HEK293 (cell line): ENCODE data around the gene BRCA2.

Experiments
- CTCF ChIA-PET: fragments of 350-600 bp; formaldehyde crosslinking; extraction: SDS; loops from one replicate; lab custom pipeline; 2021; ENCODE audit warnings: antibody characterized with exemption; lab: Yijun Ruan, JAX
- POLR2A ChIA-PET: fragments of 300-600 bp; formaldehyde crosslinking; extraction: SDS; loops from one replicate; lab custom pipeline; 2020; ENCODE audit warnings: antibody characterized with exemption, inconsistent platforms; lab: Yijun Ruan, JAX
- H3K27ac ChIP-seq: fragments of 200-500 bp; sonication (Bioruptor generic); 2 replicates; pipeline ENCODE4 v1.5.1; 2014; ENCODE audit warnings: low read depth, low read length, control low read depth, inconsistent platforms; ENCODE audit errors: extremely low read depth
- H3K36me3 ChIP-seq, 2 experiments: fragments of 200-500 bp in 1 of 2; sonication (Bioruptor generic) in 1 of 2; 1 replicate in 1 of 2; 2 replicates in 1 of 2; pipeline ENCODE4 v1.5.1; 2014 to 2017; ENCODE audit warnings: inconsistent platforms in 2 of 2, low read length in 2 of 2; ENCODE audit not compliant: control insufficient read depth in 2 of 2, insufficient read depth in 1 of 2
- H3K4me1 ChIP-seq: fragments of 200-500 bp; sonication (Bioruptor generic); 2 replicates; pipeline ENCODE4 v1.5.1; 2014; ENCODE audit warnings: mild to moderate bottlenecking, low read length, inconsistent platforms; ENCODE audit not compliant: control insufficient read depth, insufficient read depth
- H3K4me3 ChIP-seq: 2 replicates; pipeline ENCODE4 v1.5.1; 2011; ENCODE audit warnings: low read depth, mild to moderate bottlenecking, control low read depth, low read length, moderate library complexity
- H3K9me3 ChIP-seq: fragments of 200-500 bp; sonication (Bioruptor generic); 2 replicates; pipeline ENCODE4 v1.5.1; 2014; ENCODE audit warnings: low read depth, low read length, inconsistent platforms; ENCODE audit not compliant: control insufficient read depth, insufficient read depth
- BCL11B ChIP-seq: fragments of 450-650 bp; formaldehyde crosslinking; IDR thresholded peaks from 2 replicates; pipeline ENCODE4 v1.5.1; 2016; ENCODE audit warnings: low read depth, missing biosample characterization, missing genetic modification characterization
- GFI1B ChIP-seq: fragments of 450-650 bp; formaldehyde crosslinking; IDR thresholded peaks from 2 replicates; pipeline ENCODE4 v1.5.1; 2016; ENCODE audit warnings: missing biosample characterization, missing genetic modification characterization
- KLF16 ChIP-seq: fragments of 450-650 bp; formaldehyde crosslinking; IDR thresholded peaks from 2 replicates; pipeline ENCODE4 v1.5.1; 2017; ENCODE audit warnings: missing biosample characterization, missing genetic modification characterization
- PRDM1 ChIP-seq: fragments of 450-650 bp; formaldehyde crosslinking; IDR thresholded peaks from 2 replicates; pipeline ENCODE4; 2016; ENCODE audit warnings: missing biosample characterization, missing genetic modification characterization
- REPIN1 ChIP-seq: fragments of 450-650 bp; formaldehyde crosslinking; IDR thresholded peaks from 2 replicates; pipeline ENCODE4 v1.5.1; 2017; ENCODE audit warnings: missing biosample characterization, missing genetic modification characterization, low read depth
- SALL2 ChIP-seq: fragments of 450-650 bp; formaldehyde crosslinking; IDR thresholded peaks from 2 replicates; pipeline ENCODE4 v1.5.0; 2017; ENCODE audit warnings: missing biosample characterization, mild to moderate bottlenecking, missing genetic modification characterization, borderline replicate concordance
- ZBTB21 ChIP-seq: fragments of 450-650 bp; formaldehyde crosslinking; IDR thresholded peaks from 2 replicates; pipeline ENCODE4 v1.5.1; 2017; ENCODE audit warnings: missing biosample characterization, missing genetic modification characterization
- ZBTB7A ChIP-seq: fragments of 450-650 bp; formaldehyde crosslinking; IDR thresholded peaks from 2 replicates; pipeline ENCODE4 v1.5.1; 2016; ENCODE audit warnings: low read depth, missing biosample characterization, missing genetic modification characterization
- ZFP37 ChIP-seq: fragments of 450-650 bp; formaldehyde crosslinking; IDR thresholded peaks from 2 replicates; pipeline ENCODE4 v1.5.1; 2016; ENCODE audit warnings: missing biosample characterization, missing genetic modification characterization
- ZNF121 ChIP-seq: fragments of 450-650 bp; formaldehyde crosslinking; IDR thresholded peaks from 2 replicates; pipeline ENCODE4 v1.5.1; 2016; ENCODE audit warnings: missing biosample characterization, missing genetic modification characterization
- ZNF132 ChIP-seq: fragments of 450-650 bp; formaldehyde crosslinking; IDR thresholded peaks from 2 replicates; pipeline ENCODE4 v1.5.1; 2017; ENCODE audit warnings: missing biosample characterization, missing genetic modification characterization, borderline replicate concordance
- ZNF2 ChIP-seq: fragments of 450-650 bp; formaldehyde crosslinking; IDR thresholded peaks from 2 replicates; pipeline ENCODE4 v1.5.1; 2016; ENCODE audit warnings: missing biosample characterization, missing genetic modification characterization
- ZNF223 ChIP-seq: fragments of 450-650 bp; formaldehyde crosslinking; IDR thresholded peaks from 2 replicates; pipeline ENCODE4 v1.5.1; 2016; ENCODE audit warnings: missing biosample characterization, missing genetic modification characterization
- ZNF239 ChIP-seq: fragments of 450-650 bp; formaldehyde crosslinking; IDR thresholded peaks from 2 replicates; pipeline ENCODE4 v1.5.1; 2016; ENCODE audit warnings: missing biosample characterization, missing genetic modification characterization
- ZNF548 ChIP-seq: fragments of 450-650 bp; formaldehyde crosslinking; IDR thresholded peaks from 2 replicates; pipeline ENCODE4 v1.5.1; 2016; ENCODE audit warnings: missing biosample characterization, missing genetic modification characterization
- ZNF555 ChIP-seq: fragments of 450-650 bp; formaldehyde crosslinking; conservative IDR thresholded peaks from 2 replicates; pipeline ENCODE4 v1.5.1; 2017; ENCODE audit warnings: missing biosample characterization, mild to moderate bottlenecking, missing genetic modification characterization, inconsistent platforms
- ZNF621 ChIP-seq: fragments of 450-650 bp; formaldehyde crosslinking; IDR thresholded peaks from 2 replicates; pipeline ENCODE4 v1.5.1; 2017; ENCODE audit warnings: missing biosample characterization, missing genetic modification characterization
- ZNF654 ChIP-seq: fragments of 450-650 bp; formaldehyde crosslinking; IDR thresholded peaks from 2 replicates; pipeline ENCODE4 v1.5.1; 2016; ENCODE audit warnings: low read depth, missing biosample characterization, missing genetic modification characterization
- ZNF747 ChIP-seq: fragments of 450-650 bp; formaldehyde crosslinking; IDR thresholded peaks from 2 replicates; pipeline ENCODE4 v1.5.1; 2016; ENCODE audit warnings: missing biosample characterization, missing genetic modification characterization
- TF ChIP-seq, protein P1 (sequence below): fragments of 450-650 bp; formaldehyde crosslinking; IDR thresholded peaks from 2 replicates; pipeline ENCODE4 v1.5.1; 2016; ENCODE audit warnings: missing biosample characterization, missing genetic modification characterization, low read depth
- TF ChIP-seq, protein P2 (sequence below): fragments of 450-650 bp; formaldehyde crosslinking; IDR thresholded peaks from 2 replicates; pipeline ENCODE4 v1.5.1; 2017; ENCODE audit warnings: missing biosample characterization, mild to moderate bottlenecking, missing genetic modification characterization, moderate library complexity
- TF ChIP-seq, protein P3 (sequence below): fragments of 450-650 bp; formaldehyde crosslinking; IDR thresholded peaks from 2 replicates; pipeline ENCODE4 v1.5.1; 2016; ENCODE audit warnings: missing biosample characterization, missing genetic modification characterization
- TF ChIP-seq, protein P4 (sequence below): fragments of 450-650 bp; formaldehyde crosslinking; IDR thresholded peaks from 2 replicates; pipeline ENCODE4 v1.5.1; 2016; ENCODE audit warnings: missing biosample characterization, missing genetic modification characterization, borderline replicate concordance

BRCA2 gene

DNA sequence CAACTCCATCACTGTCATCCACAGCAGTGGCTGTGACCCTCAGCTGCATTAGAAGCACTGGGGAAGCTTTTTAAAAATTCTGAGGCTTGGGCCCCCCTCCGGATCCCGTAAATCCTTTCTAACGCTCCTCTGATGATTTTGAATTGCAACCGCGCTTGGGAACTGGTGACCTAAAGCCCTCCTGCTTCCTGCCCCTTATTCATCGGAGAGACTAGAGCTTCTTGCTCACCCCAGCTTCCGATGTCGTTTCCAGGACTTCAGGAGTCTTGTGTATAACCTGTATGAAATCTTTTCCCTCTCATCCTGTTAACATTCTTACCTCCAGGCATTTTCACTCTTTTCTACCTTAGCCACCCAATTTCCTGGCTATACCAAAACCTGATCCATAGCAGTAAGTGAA is 14.9 kb upstream of the BRCA2 start:
- Histone ChIP-seq H3K27ac (no peak overlapping the region), H3K4me1 (no peaks in the 10 kb centered on the region), H3K36me3 (no peaks in the 10 kb centered on the region), H3K9me3 (no peaks in the 10 kb centered on the region), H3K4me3 (no peak overlapping the region)
- ChIA-PET POLR2A (no interaction called here), CTCF (interaction anchor here (0.6 to 1.9 kb wide), 2 partner anchors 9 to 52 kb away, joined by 3 to 5 read pairs; no protein-coding TSS in a partner anchor)
- no peak for TF ChIP-seq ZNF654 (tag by site-specific recombination)

DNA sequence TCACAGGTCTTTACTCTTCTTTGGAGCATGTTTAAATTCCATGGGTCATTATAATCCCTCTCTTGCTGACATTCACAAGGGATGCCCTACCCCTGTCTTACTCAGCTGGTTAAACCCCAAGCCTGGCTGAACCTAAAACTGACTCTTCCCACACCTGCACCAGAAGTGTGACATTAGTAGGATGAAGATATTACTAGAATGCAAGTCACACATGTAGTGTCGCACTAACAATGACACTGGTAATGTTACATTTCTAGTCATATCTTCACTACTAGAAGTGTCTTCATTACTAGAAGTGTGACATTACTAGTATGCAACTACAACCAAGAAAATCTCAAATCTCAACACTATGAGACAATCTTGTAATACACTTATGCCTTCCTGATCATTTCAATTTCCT is 14.4 kb upstream of the BRCA2 start:
- TF ChIP-seq REPIN1 (tag by site-specific recombination), result no peak
- TF ChIP-seq ZBTB7A, result no peak
- no peak for TF ChIP-seq ZFP37 (tag by site-specific recombination)
- no peak for TF ChIP-seq ZNF555
- no peak for TF ChIP-seq KLF16 (tag by site-specific recombination)
- TF ChIP-seq, protein P1, sequence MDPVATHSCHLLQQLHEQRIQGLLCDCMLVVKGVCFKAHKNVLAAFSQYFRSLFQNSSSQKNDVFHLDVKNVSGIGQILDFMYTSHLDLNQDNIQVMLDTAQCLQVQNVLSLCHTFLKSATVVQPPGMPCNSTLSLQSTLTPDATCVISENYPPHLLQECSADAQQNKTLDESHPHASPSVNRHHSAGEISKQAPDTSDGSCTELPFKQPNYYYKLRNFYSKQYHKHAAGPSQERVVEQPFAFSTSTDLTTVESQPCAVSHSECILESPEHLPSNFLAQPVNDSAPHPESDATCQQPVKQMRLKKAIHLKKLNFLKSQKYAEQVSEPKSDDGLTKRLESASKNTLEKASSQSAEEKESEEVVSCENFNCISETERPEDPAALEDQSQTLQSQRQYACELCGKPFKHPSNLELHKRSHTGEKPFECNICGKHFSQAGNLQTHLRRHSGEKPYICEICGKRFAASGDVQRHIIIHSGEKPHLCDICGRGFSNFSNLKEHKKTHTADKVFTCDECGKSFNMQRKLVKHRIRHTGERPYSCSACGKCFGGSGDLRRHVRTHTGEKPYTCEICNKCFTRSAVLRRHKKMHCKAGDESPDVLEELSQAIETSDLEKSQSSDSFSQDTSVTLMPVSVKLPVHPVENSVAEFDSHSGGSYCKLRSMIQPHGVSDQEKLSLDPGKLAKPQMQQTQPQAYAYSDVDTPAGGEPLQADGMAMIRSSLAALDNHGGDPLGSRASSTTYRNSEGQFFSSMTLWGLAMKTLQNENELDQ (tag by site-specific recombination), result no peak
- TF ChIP-seq BCL11B (tag by site-specific recombination), result no peak
- no peak for TF ChIP-seq ZNF548 (tag by site-specific recombination)
- TF ChIP-seq, protein P2, sequence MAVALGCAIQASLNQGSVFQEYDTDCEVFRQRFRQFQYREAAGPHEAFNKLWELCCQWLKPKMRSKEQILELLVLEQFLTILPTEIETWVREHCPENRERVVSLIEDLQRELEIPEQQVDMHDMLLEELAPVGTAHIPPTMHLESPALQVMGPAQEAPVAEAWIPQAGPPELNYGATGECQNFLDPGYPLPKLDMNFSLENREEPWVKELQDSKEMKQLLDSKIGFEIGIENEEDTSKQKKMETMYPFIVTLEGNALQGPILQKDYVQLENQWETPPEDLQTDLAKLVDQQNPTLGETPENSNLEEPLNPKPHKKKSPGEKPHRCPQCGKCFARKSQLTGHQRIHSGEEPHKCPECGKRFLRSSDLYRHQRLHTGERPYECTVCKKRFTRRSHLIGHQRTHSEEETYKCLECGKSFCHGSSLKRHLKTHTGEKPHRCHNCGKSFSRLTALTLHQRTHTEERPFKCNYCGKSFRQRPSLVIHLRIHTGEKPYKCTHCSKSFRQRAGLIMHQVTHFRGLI (tag by site-specific recombination), result no peak
- no peak for TF ChIP-seq ZNF747 (tag by site-specific recombination)
- no peak for TF ChIP-seq ZNF239 (tag by site-specific recombination)
- TF ChIP-seq, protein P3, sequence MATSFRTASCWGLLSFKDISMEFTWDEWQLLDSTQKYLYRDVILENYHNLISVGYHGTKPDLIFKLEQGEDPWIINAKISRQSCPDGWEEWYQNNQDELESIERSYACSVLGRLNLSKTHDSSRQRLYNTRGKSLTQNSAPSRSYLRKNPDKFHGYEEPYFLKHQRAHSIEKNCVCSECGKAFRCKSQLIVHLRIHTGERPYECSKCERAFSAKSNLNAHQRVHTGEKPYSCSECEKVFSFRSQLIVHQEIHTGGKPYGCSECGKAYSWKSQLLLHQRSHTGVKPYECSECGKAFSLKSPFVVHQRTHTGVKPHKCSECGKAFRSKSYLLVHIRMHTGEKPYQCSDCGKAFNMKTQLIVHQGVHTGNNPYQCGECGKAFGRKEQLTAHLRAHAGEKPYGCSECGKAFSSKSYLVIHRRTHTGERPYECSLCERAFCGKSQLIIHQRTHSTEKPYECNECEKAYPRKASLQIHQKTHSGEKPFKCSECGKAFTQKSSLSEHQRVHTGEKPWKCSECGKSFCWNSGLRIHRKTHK (tag by site-specific recombination), result no peak
- TF ChIP-seq ZNF121 (tag by site-specific recombination), result no peak
- no peak for TF ChIP-seq ZNF2 (tag by site-specific recombination)
- no peak for TF ChIP-seq ZNF132
- no peak for TF ChIP-seq SALL2 (tag by site-specific recombination)
- no peaks in the 10 kb centered on the region for H3K4me1 ChIP-seq

DNA sequence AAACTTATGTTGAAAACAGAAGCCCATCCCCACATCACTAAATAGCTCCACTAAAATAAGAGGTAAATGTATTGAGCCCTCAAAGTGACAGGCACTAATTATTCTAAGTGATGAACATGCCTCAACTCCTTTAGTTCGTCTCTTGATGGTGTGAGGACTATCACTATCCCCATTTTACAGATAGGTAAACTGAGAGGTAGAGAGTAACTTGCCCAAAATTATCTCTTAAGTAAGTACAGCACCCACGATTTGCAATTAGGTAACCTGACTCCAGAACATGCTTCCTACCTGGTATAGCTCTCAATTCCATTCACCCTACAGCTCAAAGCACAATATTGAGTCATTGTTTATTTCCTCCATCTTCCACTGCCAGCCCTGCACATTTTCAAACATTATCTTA is 12.8 kb upstream of the BRCA2 start:
- CTCF ChIA-PET, result interaction anchor here (0.9 kb wide), 1 partner anchor 16 kb away, joined by 3 read pairs; no protein-coding TSS in a partner anchor

More for the DNA sequence above, 14.4 kb upstream of the BRCA2 start:
- ChIA-PET CTCF (interaction anchor here (1.9 kb wide), 1 partner anchor 8 kb away, joined by 5 read pairs; no protein-coding TSS in a partner anchor), POLR2A (no interaction called here)
- H3K27ac ChIP-seq, result no peak overlapping the region
- H3K4me3 ChIP-seq, result no peak overlapping the region
- H3K36me3 ChIP-seq, result no peaks in the 10 kb centered on the region
- no peaks in the 10 kb centered on the region for H3K9me3 ChIP-seq

More for the DNA sequence above, 12.8 kb upstream of the BRCA2 start:
- Histone ChIP-seq H3K4me1 (no peaks in the 10 kb centered on the region), H3K27ac (no peak overlapping the region), H3K4me3 (no peak overlapping the region), H3K36me3 (no peaks in the 10 kb centered on the region), H3K9me3 (no peaks in the 10 kb centered on the region)
- POLR2A ChIA-PET, result interaction anchor here (1.6 kb wide), 1 partner anchor 13 kb away, joined by 6 read pairs; the partner anchor contains the start of genes BRCA2 and ZAR1L
- TF ChIP-seq PRDM1 (no peak), ZNF621 (tag by site-specific recombination) (no peak), GFI1B (tag by site-specific recombination) (no peak), ZBTB21 (tag by site-specific recombination) (no peak), ZNF223 (tag by site-specific recombination) (no peak)
- TF ChIP-seq, protein P4, sequence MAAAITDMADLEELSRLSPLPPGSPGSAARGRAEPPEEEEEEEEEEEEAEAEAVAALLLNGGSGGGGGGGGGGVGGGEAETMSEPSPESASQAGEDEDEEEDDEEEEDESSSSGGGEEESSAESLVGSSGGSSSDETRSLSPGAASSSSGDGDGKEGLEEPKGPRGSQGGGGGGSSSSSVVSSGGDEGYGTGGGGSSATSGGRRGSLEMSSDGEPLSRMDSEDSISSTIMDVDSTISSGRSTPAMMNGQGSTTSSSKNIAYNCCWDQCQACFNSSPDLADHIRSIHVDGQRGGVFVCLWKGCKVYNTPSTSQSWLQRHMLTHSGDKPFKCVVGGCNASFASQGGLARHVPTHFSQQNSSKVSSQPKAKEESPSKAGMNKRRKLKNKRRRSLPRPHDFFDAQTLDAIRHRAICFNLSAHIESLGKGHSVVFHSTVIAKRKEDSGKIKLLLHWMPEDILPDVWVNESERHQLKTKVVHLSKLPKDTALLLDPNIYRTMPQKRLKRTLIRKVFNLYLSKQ, result no peak
